NCI-H1930 (cell line): Measurements from ENCODE around the gene DKKL1.

Experiments used
- DNase-seq, 2 experiments: peaks; one replicate each; lab custom pipeline; 2025; lab: John Stamatoyannopoulos, UW

Gene DKKL1

GRCh38 chr19:49422407-49423070, 58.9 kb downstream of the DKKL1 start:
- DNase-seq = peak; percentile 61 to 85

- DNase-seq = no peak
These were observed 59.7 kb downstream of the DKKL1 start, which contains the start of gene PTH2 for GRCh38 chr19:49423071-49423984. Gene PTH2 (minus strand): TSS chr19:49423441. CDS start chr19:49423339, 102 bp downstream.

- DNase-seq = no peak
These were observed 60.3 kb downstream of the DKKL1 start for GRCh38 chr19:49423985-49424303.
